Measurements from ENCODE around the gene NFATC1. TPM values are rescaled to one million over a fixed set of nuclear protein-coding genes. Genes with fewer than 3 reads are reported as not detected.

Gene NFATC1
- 0.10 TPM in 1 of 2 replicates, not detected in the other for total RNA-seq (2014; rRNA removed; shearing (Covaris generic))
- polyA plus RNA-seq (2015; cell fraction: cytosol; rRNA removed), result 0.46 and 0.64 TPM in 2 replicates
- 0.19 and 0.73 TPM in 2 replicates for polyA plus RNA-seq (2015; cell fraction: nucleus; rRNA removed)

DNA sequence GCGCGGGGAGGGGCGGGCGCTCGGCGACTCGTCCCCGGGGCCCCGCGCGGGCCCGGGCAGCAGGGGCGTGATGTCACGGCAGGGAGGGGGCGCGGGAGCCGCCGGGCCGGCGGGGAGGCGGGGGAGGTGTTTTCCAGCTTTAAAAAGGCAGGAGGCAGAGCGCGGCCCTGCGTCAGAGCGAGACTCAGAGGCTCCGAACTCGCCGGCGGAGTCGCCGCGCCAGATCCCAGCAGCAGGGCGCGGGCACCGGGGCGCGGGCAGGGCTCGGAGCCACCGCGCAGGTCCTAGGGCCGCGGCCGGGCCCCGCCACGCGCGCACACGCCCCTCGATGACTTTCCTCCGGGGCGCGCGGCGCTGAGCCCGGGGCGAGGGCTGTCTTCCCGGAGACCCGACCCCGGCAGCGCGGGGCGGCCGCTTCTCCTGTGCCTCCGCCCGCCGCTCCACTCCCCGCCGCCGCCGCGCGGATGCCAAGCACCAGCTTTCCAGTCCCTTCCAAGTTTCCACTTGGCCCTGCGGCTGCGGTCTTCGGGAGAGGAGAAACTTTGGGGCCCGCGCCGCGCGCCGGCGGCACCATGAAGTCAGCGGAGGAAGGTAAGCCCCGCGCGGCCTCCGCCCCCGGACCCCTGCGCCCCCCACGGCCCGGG is at the start of gene NFATC1:
TSS of gene NFATC1 (plus strand) at position 170 of the 644 bp plus-strand sequence. CDS start at position 465, 295 bp downstream.
- no peak for DNase-seq (ENCODE audit: low read depth)

DNA sequence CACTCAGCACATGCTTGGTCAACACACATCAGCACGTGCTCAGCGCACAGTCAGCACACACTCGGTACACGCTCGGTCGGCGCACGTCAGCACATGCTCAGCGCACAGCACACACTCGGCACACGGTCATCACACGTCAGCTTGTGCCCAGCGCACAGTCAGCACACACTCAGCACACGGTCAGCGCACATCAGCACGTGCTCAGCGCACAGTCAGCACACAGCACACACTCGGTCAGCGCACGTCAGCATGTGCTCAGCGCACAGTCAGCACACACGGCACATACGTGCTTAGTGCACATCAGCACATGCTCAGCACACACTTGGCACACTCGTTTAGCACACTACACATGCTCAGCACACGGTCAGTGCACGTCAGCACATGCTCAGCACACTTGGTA is 49.7 kb upstream of the NFATC1 start:
- no peak for DNase-seq (ENCODE audit: low read depth)

DNA sequence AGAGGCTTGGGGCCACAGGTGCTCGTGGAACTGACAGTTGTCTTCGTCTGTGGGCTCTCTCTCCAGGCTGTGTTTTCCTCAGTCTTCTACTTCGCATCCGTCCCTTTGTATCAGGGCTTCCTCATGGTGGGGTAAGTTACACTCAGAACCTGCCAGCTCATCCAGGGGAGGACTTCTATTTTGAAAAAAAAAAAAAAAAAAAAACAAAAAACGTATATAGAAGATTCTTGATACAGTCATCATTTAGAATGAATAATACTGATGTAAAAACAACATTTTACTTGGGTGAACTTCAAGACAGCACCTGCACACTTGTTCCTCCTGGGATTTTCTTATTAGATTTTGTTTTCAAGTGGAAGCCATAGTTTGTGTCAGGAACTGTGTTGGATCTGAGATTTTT is 47.7 kb upstream of the NFATC1 start:
- DNase-seq (ENCODE audit: low read depth), result peak; percentile 40

DNA sequence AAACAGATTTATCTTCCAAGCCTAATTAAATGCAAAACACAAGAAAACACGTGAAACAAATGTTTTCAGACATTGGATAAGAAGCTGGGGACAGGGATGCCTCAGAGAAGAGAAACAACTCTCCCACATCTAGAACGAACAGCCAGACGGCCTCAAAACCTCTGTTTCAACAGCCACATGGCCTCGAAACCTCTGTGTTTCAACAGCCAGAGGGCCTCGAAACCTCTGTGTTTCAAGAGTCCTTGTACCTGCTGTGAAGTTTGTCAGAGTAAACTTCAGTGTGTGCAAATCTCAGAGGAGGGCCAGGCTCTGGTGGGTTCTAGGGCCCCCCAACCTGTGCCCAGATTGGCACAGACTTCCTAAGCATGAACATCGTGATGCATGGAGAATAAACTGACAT is 43.3 kb upstream of the NFATC1 start:
- DNase-seq (ENCODE audit: low read depth), result no peak

DNA sequence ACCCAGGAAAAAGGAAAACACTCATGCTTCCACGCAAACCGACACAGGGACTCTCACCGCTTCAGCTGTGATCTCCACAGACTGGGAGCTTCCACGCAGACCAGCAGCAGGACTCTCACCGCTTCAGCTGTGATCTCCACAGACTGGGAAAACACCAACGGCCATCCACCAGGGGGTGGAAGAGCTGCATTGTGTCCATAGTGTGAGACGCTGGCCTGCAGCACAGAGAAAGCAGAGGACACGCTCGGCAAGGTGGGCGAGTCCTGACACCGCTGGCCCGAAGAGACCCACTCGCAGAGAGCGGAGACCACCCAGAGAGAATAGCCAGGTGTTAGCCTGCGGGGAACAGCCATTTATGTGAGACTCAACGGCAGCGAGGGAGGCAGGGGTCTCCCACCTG is 42.5 kb upstream of the NFATC1 start:
- no peak for DNase-seq (ENCODE audit: low read depth)

DNA sequence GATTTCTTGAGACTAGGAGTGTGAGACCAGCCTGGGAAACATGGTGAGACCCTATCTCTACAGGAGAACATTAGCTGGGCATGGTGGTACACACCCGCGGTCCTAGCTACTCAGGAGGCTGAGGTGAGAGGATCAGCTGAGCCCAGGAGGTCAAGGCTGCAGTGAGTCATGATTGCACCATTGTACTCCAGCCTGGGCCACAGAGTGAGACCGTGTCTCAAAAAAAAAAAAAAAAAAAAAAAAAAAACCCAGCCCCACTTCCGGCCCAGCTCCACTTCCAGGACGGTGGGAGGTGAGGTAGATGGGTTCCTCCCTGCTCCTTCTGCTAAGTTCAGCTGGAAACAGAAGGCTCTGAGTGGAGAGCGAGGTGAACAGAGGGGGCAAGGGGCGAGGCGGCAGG is 41.4 kb upstream of the NFATC1 start:
- DNase-seq (ENCODE audit: low read depth), result peak; percentile 55

DNA sequence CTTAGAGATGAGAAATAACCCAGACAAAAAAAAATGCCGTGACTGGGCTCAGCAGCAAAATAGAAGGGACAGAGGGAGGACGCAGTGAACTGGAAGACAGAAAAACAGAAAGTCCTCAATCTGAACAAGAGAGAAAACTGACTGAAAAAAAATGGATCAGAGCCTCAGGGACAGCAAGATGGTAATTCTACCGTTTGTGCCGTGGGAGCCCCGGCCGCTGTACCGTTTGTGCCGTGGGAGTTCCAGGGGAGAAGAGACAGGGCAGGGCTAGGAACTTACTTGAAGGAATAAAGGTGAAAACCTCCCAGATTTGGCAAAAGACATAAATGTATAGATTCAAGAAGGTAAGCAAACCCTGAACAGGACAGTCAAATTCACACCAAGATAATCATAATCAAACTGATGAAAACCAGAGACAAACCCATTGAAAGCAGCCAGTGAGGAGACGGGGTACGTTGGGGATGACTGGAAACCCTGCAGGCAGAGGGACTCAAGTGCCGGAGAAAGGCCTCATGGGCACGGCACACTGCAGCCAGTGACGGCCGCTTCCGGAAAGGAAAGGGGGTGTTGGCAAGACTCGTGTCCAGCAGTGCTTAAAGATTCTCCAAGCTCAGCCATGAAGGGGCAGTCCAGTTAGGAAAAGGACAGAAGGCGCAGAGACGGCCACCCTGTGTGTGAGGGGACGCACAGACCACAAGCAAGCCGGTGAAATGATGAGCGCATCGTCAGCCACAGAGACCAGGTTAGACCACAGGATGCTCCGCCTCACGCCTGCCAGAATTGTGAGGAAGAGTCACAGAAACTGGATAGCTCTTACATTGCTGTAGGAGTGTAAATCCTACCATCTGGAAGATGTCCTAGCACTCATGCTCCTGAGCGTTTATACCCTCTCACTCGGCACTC is 40.0 kb upstream of the NFATC1 start:
- no peak for DNase-seq (ENCODE audit: low read depth)

DNA sequence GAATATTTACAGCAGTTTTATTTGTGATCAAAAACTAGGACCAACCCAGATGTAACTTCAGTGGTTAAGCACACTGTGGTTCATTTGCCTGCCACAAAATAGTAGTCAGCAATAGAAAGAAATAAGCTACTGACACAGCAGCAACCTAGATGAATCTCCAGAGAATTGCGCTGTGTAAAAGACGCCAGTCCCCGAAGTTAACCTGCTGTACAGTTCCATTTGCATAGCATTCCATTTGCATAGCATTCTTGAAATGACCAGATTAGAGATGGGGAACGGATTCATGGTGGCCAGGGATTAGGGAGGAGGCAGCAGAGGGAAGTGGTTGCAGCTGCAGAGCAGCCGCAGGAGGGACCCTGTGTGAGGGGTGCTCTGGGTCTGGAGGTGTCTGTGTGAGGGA is 39.3 kb upstream of the NFATC1 start:
- DNase-seq (ENCODE audit: low read depth), result no peak

DNA sequence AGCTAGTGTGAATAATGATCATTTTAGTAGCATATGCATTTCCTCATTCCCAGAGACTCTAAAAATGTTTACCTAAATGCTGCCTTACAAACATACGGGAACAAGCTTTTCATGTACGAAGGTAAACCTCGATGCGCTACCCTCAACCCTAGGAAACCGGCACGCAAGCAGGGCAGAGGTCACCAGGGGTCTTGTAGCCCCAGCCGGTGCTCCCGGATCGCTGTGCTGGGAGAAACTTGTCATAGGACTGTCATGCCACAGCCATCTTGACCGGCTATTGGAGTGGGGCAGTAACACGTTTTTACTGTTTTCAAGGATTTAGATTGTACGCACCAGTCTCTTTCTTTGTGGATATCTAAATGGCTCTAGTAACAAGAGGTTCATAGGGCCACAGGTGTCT is 34.8 kb upstream of the NFATC1 start:
- DNase-seq (ENCODE audit: low read depth), result no peak

DNA sequence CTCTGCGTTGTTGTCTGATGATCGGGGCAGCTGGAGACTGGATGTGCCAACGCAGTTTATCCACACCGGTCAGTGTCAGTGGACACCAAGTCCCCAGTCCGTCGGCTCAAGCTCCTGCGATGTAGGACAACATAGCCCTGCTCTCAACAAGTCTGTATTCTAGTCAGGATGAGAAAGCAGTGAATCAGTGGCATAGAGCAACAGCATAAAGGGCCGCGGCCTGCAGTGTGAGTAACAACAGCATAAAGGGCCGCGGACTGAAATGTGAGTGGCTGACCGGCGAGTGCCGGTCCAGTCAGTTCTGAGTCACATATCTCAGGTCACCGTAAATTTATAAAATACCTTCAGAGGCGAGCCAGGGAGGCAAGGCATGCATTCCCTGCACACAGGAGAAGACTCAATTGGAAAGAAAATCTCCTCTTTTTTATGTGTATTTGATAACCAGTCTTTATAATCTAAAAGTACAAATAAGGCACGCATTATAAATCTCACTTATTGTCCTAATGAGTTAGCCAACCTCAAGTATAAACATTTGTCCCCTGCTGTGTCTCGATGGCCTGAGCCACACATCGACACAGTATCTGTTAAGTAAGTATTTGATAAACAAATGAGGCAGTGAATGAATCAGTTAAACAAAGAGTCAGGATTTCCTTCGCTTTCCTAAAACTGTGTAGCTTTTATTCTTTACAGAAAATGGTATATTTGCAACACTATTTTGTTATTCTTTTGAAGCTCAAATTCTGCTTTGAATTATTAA is 33.8 kb upstream of the NFATC1 start:
- peak; percentile 93 for DNase-seq (ENCODE audit: low read depth)

DNA sequence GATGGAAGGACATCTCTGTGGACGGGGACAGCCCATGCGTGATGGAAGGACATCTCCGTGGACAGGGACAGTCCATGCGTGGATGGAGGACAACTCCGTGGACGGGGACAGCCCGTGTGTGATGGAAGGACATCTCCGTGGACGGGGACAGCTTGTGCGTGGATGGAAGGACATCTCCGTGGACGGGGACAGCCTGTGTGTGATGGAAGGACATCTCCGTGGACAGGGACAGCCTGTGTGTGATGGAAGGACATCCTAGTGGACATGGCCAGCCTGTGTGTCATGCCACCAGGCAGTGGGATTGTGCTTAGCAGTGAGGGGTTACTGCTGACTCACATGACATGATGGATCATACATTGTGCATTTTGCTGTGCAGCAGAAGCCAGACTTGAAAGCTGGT is 30.0 kb upstream of the NFATC1 start:
- no peak for DNase-seq (ENCODE audit: low read depth)

DNA sequence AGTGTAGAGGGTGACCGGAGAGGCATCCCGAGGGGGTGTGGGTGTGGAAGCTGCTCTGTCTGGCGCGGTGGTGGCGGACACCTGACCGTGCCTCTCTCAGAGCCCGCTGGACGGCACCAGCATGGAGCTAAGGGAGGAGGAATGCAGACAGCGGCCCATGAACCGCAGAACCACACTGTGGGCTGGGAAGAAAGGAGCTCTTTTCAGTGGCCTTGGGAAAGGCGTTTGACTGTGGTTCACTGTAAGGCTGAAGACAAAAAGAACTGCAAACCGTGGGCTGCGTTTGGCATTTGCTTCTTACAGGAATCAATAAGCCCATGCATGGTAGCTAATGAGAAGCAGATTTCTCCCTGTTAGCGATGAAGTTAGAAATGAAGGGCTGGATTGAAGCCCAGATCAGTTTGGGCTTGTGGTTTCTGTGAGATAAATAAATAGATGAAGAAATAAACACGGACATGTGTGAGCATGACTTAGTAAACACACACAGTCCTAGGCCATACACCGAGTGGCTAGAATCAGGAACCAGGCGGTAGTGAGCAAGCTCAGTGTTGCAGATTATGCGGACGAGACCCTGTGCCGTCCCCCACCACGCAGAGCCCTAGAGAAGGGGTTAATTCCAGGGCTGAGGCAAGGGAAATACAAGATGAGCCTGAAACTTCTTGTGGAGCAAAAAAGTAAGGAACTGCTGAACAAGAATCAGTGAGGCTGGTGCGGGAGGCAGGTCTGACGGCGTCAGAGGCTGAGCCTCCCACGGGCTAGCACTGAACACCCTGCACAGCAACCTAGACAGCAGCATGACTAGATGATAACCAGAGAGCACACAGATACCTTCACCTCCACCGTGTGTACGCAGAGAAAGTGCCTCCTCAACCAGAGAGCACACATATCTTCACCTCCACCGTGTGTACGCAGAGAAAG is 29.3 kb upstream of the NFATC1 start:
- no peak for DNase-seq (ENCODE audit: low read depth)

DNA sequence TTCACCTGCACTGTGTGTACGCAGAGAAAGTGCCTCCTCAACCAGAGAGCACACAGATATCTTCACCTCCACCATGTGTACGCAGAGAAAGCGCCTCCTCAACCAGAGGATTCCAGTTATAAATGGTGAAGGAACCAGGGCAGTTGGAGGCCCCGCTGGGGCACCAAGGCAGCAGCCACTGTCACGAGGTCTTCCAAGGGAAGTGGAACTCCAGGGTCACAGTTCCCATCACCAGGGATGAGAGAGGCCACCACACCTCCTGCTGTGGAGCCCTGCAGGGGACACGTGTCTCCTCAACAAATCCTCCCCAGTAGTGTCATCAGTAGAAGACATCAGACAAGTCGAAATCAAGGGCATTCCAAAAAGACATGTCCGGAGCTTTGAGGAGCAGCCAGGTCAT is 28.2 kb upstream of the NFATC1 start:
- no peak for DNase-seq (ENCODE audit: low read depth)

DNA sequence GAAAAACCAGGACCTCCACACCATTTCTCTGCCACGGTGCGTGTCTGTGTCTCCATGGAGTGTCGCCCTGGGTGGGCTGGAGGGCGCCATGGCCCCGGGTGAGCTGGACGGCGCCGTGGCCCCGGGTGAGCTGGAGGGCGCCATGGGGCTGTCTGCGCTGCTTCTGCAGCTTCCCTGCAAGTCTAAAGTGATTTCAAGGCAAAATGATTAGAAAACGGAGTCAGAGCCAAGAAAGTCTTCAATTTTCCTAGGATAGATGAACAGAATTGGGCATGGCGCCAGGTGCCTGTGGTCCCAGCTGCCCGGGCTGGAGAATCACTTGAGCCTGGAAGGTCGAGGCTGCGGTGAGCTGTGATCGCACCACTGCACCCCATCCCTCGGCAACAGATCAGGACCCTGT is 27.7 kb upstream of the NFATC1 start:
- DNase-seq (ENCODE audit: low read depth), result no peak

DNA sequence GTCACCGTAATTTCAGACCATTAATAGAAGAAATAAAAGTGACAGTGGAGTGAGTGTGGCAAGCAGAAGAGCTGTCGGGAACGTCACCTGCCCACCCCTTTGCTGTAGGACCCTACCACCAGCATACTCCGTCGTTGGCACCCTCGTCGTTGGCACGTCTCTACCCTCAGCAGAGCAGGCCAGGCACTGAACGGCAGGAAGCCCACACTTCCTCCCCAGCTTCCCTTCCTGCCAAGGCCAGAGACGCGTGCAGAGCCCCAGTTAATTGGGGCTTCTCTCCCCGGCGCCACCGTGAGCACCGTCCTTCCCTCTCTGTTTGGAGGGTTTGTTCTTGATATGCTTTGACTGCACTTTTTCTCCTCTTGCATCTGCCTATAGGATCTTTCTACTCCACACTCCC is 27.0 kb upstream of the NFATC1 start:
- DNase-seq (ENCODE audit: low read depth), result no peak

DNA sequence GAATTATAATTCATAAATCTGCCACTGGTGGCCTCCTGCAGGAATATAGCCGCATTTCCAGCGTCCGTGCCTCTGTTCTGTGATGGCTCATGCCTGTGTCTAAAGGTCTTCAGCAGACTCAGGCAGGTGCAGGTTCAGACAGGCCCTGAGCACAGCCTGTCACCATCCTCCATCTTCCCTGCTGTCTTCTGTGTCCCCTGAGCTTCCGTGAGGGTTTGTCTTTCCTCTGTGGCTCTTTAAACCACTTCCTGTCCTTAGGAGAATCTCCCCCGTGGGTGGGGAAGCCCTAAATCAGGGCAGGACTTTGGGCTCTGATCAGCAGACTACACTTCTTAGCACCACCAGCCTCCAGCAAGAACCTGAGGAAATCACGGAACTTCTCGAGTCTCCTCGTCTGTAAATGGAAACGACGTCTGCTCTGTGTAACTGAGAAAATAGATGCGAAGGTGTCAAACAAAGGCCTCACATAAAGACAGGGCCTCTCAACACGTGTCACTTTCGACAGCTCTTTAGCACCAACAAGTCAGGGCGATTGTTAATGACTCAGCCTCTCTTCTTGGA is 24.1 kb upstream of the NFATC1 start:
- DNase-seq (ENCODE audit: low read depth), result no peak

DNA sequence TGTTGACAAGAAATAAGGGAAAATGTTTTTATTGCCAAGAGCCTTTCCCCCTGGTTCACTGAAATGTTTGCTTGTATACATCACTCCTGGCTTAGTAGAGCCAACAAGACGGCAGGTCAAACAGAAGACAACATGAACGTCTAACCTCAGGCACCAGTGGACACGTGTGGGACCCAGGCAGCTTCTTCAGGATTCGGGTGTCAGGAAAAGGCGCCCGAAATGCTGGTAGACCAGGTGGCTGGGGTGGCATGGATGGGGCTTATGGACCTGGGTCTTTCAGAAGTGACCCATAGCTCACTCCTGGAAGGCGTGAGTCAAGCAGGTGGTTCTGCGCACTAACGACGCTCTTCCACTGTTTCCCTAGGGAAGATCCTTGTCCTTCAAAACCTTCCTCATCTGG is 23.3 kb upstream of the NFATC1 start:
- DNase-seq (ENCODE audit: low read depth), result no peak

DNA sequence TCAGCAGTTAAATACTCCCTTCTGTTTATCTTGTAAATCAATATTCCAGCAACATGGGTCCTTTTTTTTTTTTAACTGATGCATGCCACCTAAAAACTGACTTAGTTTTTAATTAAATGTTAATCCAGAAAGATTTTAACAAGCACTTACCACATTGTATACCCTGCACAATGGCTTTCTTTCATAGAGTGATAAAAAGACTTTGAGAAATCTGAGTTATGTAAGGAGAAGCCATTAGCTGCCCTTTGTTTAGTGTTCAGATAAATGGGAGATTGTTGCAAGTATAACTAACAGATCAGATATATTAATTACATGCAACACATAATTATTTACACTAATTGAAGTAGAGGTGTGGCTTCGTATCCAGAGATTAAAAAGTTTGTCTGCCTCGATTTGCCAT is 22.7 kb upstream of the NFATC1 start:
- DNase-seq (ENCODE audit: low read depth), result no peak

DNA sequence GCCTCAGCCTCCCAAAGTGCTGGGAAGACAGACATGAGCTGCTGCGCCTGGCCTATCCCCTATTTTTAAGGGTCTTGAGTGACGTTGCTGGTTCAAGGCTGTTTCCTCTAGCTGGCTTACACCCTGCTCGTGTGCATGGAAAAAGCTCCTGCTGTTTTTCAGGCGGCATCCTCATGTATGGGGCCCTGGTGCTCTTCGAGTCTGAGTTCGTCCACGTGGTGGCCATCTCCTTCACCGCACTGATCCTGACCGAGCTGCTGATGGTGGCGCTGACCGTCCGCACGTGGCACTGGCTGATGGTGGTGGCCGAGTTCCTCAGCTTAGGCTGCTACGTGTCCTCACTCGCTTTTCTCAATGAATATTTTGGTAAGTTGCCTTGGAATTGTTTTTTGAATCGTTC is 22.0 kb upstream of the NFATC1 start:
- no peak for DNase-seq (ENCODE audit: low read depth)

DNA sequence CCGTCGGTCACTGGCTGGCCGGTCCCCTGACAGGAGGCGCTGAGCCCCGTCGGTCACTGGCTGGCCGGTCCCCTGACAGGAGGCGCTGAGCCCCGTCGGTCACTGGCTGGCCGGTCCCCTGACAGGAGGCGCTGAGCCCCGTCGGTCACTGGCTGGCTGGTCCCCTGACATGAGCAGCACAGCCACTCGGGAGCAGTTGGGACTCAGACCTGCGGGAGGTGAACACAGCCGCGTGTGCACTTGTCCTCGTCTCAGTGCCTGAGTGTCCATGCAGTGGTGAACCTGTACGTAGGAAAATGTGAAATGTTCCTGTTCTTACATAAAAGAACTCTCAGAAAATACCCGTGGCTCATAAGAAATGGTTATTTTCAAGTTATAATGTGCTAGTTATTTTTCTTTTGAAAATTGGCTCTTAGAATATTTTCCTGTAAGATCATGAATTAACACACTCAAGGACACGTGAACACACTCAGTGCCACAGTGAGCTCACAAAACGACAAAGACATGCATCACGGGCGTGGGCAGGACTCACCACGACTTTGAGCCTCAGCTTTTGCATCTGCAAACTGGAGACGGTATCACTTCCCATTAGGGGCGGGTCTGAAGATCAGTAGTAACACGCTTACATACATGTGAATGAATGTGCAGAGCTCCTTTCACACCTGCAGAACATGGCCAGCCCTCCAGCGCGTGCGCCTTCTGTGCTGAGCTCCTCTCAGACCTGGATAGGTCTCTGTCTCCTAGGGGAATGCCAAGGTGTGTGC is 21.1 kb upstream of the NFATC1 start:
- no peak for DNase-seq (ENCODE audit: low read depth)
